Measurements from ENCODE around the gene SRSF11. TPM values are rescaled to one million over a fixed set of nuclear protein-coding genes. Genes with fewer than 3 reads are reported as not detected.

Gene SRSF11
- total RNA-seq, 2 donors from 2014 or later, result 227 to 232 TPM

DNA sequence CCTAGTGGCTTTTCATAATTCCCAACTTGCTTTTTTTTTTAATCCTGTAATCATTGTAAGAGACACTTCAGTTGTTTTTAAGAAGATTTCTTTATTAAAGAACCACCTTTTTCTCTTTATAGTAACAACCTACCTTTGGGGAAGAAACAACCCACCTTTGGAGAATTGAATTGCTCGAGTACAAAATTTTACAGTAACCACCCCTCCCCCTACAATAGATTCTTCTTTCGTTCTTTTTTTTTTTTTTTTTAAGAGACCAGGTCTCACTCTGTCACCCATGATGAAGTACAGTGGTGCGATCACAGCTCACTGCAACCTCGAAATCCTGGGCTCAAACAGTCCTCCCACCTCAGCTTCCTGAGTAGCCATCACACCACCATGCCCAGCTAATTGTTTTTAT is 13.7 kb upstream of the SRSF11 start:
- TF ChIP-seq, protein P1, sequence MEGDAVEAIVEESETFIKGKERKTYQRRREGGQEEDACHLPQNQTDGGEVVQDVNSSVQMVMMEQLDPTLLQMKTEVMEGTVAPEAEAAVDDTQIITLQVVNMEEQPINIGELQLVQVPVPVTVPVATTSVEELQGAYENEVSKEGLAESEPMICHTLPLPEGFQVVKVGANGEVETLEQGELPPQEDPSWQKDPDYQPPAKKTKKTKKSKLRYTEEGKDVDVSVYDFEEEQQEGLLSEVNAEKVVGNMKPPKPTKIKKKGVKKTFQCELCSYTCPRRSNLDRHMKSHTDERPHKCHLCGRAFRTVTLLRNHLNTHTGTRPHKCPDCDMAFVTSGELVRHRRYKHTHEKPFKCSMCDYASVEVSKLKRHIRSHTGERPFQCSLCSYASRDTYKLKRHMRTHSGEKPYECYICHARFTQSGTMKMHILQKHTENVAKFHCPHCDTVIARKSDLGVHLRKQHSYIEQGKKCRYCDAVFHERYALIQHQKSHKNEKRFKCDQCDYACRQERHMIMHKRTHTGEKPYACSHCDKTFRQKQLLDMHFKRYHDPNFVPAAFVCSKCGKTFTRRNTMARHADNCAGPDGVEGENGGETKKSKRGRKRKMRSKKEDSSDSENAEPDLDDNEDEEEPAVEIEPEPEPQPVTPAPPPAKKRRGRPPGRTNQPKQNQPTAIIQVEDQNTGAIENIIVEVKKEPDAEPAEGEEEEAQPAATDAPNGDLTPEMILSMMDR (conservative IDR thresholded peaks at IDR 0.05), result no peak
- H3K27ac Mint-ChIP-seq, result no peak overlapping the region
- no peaks in the 10 kb centered on the region for H3K9me3 Mint-ChIP-seq
- H3K27ac ChIP-seq (ENCODE audit: low read depth, low read length), result no peak overlapping the region
- H3K27me3 ChIP-seq (ENCODE audit: control insufficient read depth, insufficient read depth, low read length, poor library complexity, severe bottlenecking), result no peaks in the 10 kb centered on the region
- DNase-seq, result no peak
- peaks cover 4% of the 10 kb centered on the region for H3K4me1 ChIP-seq (ENCODE audit: control insufficient read depth, insufficient read depth, low read length)
- H3K36me3 Mint-ChIP-seq (ENCODE audit: low read depth), result peaks cover 16% of the 10 kb centered on the region
- H3K4me3 ChIP-seq (ENCODE audit: low read length), result peak overlapping the region; percentile 100
- H3K9me3 ChIP-seq (ENCODE audit: control insufficient read depth, low read length), result no peaks in the 10 kb centered on the region
- no peaks in the 10 kb centered on the region for H3K27me3 Mint-ChIP-seq (ENCODE audit: insufficient read depth)
- peaks cover 12% of the 10 kb centered on the region for H3K4me1 Mint-ChIP-seq
- no peak overlapping the region for H3K9ac ChIP-seq (ENCODE audit: extremely low read depth, low read length, poor library complexity, severe bottlenecking)
- H3K4me3 Mint-ChIP-seq, result peak overlapping the region; percentile 99
- WGBS, 2 experiments (ENCODE audit: insufficient coverage in 1 of 2, insufficient read length in 1 of 2), result 95 to 100% methylated on average over 2 to 4 of the region's 4 CpGs
- peaks cover 34% of the 10 kb centered on the region for H3K36me3 ChIP-seq (ENCODE audit: control insufficient read depth, insufficient read depth, low read length)

DNA sequence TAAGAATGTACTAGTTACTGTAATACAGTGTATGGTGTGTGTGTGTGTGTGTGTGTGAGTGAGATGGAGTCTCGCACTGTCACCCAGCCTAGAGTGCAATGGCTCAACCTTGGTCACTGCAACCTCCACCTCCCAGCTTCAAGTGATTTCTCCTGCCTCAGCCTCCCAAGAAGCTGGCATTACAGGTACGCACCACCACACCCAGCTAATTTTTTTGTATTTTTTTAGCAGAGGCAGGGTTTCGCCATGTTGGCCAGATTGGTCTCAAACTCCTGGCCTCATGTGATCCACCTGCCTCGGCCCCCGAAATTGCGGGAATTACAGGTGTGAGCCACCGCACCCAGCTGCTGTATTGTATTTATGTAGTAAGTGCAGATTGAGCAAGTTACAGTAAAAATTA is 12.9 kb upstream of the SRSF11 start:
- Histone ChIP-seq H3K4me3 (ENCODE audit: low read length) (peak overlapping the region; percentile 100), H3K9ac (ENCODE audit: extremely low read depth, low read length, poor library complexity, severe bottlenecking) (no peak overlapping the region), H3K36me3 (ENCODE audit: control insufficient read depth, insufficient read depth, low read length) (peaks cover 37% of the 10 kb centered on the region), H3K27ac (ENCODE audit: low read depth, low read length) (no peak overlapping the region), H3K4me1 (ENCODE audit: control insufficient read depth, insufficient read depth, low read length) (peaks cover 4% of the 10 kb centered on the region), H3K9me3 (ENCODE audit: control insufficient read depth, low read length) (no peaks in the 10 kb centered on the region), H3K27me3 (ENCODE audit: control insufficient read depth, insufficient read depth, low read length, poor library complexity, severe bottlenecking) (no peaks in the 10 kb centered on the region)
- H3K4me1 Mint-ChIP-seq, result peaks cover 12% of the 10 kb centered on the region
- DNase-seq, result no peak
- H3K36me3 Mint-ChIP-seq (ENCODE audit: low read depth), result peaks cover 16% of the 10 kb centered on the region
- no peak overlapping the region for H3K4me3 Mint-ChIP-seq
- H3K27me3 Mint-ChIP-seq (ENCODE audit: insufficient read depth), result no peaks in the 10 kb centered on the region
- H3K9me3 Mint-ChIP-seq, result no peaks in the 10 kb centered on the region
- TF ChIP-seq, protein P1 (conservative IDR thresholded peaks at IDR 0.05), result no peak
- 96 to 100% methylated on average over 1 to 7 of the region's 7 CpGs for WGBS, 2 experiments (ENCODE audit: insufficient coverage in 1 of 2, insufficient read length in 1 of 2)
- H3K27ac Mint-ChIP-seq, result no peak overlapping the region

DNA sequence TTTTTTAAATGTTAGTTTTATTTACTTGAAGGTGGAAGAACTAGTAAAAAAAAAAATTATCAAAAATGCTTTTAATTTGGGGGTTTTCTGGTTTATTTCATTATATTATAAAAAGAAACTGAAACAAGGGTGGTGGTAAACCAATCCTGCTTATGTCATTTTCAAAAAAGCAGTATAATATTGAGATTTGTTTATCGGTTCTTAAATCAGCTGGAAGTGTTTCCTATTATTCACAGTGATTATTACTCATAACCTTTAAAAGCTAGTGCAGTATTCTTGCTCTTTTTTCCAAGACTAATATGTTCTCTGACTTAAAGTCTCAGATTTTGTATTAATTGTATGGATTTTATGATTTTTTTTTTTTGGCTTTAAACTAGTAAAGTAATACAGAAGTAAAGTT is 10.4 kb upstream of the SRSF11 start:
- Histone ChIP-seq H3K9me3 (ENCODE audit: control insufficient read depth, low read length) (no peaks in the 10 kb centered on the region), H3K9ac (ENCODE audit: extremely low read depth, low read length, poor library complexity, severe bottlenecking) (no peak overlapping the region), H3K27me3 (ENCODE audit: control insufficient read depth, insufficient read depth, low read length, poor library complexity, severe bottlenecking) (no peaks in the 10 kb centered on the region), H3K27ac (ENCODE audit: low read depth, low read length) (no peak overlapping the region), H3K4me1 (ENCODE audit: control insufficient read depth, insufficient read depth, low read length) (peaks cover 4% of the 10 kb centered on the region), H3K36me3 (ENCODE audit: control insufficient read depth, insufficient read depth, low read length) (peaks cover 47% of the 10 kb centered on the region), H3K4me3 (ENCODE audit: low read length) (no peak overlapping the region)
- H3K27me3 Mint-ChIP-seq (ENCODE audit: insufficient read depth), result no peaks in the 10 kb centered on the region
- H3K9me3 Mint-ChIP-seq, result no peaks in the 10 kb centered on the region
- no peak overlapping the region for H3K27ac Mint-ChIP-seq
- TF ChIP-seq, protein P1 (conservative IDR thresholded peaks at IDR 0.05), result no peak
- peaks cover 3% of the 10 kb centered on the region for H3K4me1 Mint-ChIP-seq
- DNase-seq, result no peak
- peaks cover 24% of the 10 kb centered on the region for H3K36me3 Mint-ChIP-seq (ENCODE audit: low read depth)
- WGBS, 2 experiments (ENCODE audit: insufficient coverage in 1 of 2, insufficient read length in 1 of 2), result 100% methylated on average over 1 of the region's 1 CpG; no CpG with 5 or more reads in 1 of the 2 experiments
- no peak overlapping the region for H3K4me3 Mint-ChIP-seq
